G401 (cell line): ENCODE measurements around the gene SORCS3. TPM values are rescaled to one million over a fixed set of nuclear protein-coding genes. Genes with fewer than 3 reads are reported as not detected.
A peak's percentile ranks its signal among the peaks of the same experiment; 100 is the strongest.

Experiments used
- DNase-seq: peaks from one replicate; pipeline ENCODE4 v3.0.0-alpha.2; 2015; ENCODE audit warnings: low spot score
- in situ Hi-C: cut with HindIII; loops from 2 replicates; pipeline ENCODE4 v1.10.0; 2016; ENCODE audit warnings: low sequenced_read_pairs, mixed read lengths
- total RNA-seq: library from RNA; depleted of rRNA; stranded (reverse); fragments of >200 nt; shearing (Covaris generic); gene quantifications from 2 replicates; pipeline ENCODE4 v1.2.3, GENCODE V29; 2014

SORCS3 gene
- total RNA-seq, 1 experiment from 2014 or later = not detected

GRCh38 chr10:105253515-105254212 is 612.6 kb downstream of the SORCS3 start:
- no peak for DNase-seq
- in situ Hi-C loops = no loop called here

- in situ Hi-C loops = no loop called here
- DNase-seq = no peak
These were observed 617.1 kb downstream of the SORCS3 start for GRCh38 chr10:105258036-105258673.

- no peak for DNase-seq
- in situ Hi-C loops = no loop called here
These were observed 617.6 kb downstream of the SORCS3 start for GRCh38 chr10:105258674-105259065.

GRCh38 chr10:105259201-105259600 is 618.1 kb downstream of the SORCS3 start:
- in situ Hi-C loops = no loop called here
- no peak for DNase-seq

- DNase-seq = no peak
- in situ Hi-C loops = no loop called here
These were observed 621.6 kb downstream of the SORCS3 start for GRCh38 chr10:105262666-105263065.

GRCh38 chr10:105266966-105267539 is 626.0 kb downstream of the SORCS3 start:
- in situ Hi-C loops = no loop called here

GRCh38 chr10:105268961-105269360 is 627.9 kb downstream of the SORCS3 start:
- in situ Hi-C loops = no loop called here
- no peak for DNase-seq

More at GRCh38 chr10:105266966-105267539, 626.0 kb downstream of the SORCS3 start:
- DNase-seq = no peak

- in situ Hi-C loops = no loop called here
These were observed 628.6 kb downstream of the SORCS3 start for GRCh38 chr10:105269689-105270088.

GRCh38 chr10:105274556-105275070 is 633.5 kb downstream of the SORCS3 start:
- in situ Hi-C loops = no loop called here
- no peak for DNase-seq

More at GRCh38 chr10:105269689-105270088, 628.6 kb downstream of the SORCS3 start:
- no peak for DNase-seq

GRCh38 chr10:105278439-105278838 is 637.3 kb downstream of the SORCS3 start:
- no peak for DNase-seq
- in situ Hi-C loops = no loop called here

GRCh38 chr10:105279101-105279500 is 638.0 kb downstream of the SORCS3 start:
- in situ Hi-C loops = no loop called here

GRCh38 chr10:105280895-105281294 is 639.8 kb downstream of the SORCS3 start:
- in situ Hi-C loops = no loop called here
- DNase-seq = no peak

More at GRCh38 chr10:105279101-105279500, 638.0 kb downstream of the SORCS3 start:
- DNase-seq = no peak

GRCh38 chr10:105284476-105285215 is 643.6 kb downstream of the SORCS3 start:
- in situ Hi-C loops = no loop called here
- DNase-seq = no peak

GRCh38 chr10:105288026-105288425 is 646.9 kb downstream of the SORCS3 start:
- in situ Hi-C loops = no loop called here
- DNase-seq = no peak

- in situ Hi-C loops = no loop called here
- DNase-seq = no peak
These were observed 647.5 kb downstream of the SORCS3 start for GRCh38 chr10:105288613-105289012.

GRCh38 chr10:105291571-105291970 is 650.5 kb downstream of the SORCS3 start:
- in situ Hi-C loops = no loop called here
- DNase-seq = peak; percentile 11

- in situ Hi-C loops = no loop called here
- no peak for DNase-seq
These were observed 651.1 kb downstream of the SORCS3 start for GRCh38 chr10:105292236-105292635.
